Breast epithelium (tissue), 4 donors: ENCODE measurements around the gene MTERF2. TPM values are rescaled to one million over a fixed set of nuclear protein-coding genes. Genes with fewer than 3 reads are reported as not detected.

Source experiments
- DNase-seq, 2 donors: peaks; one replicate each; pipeline ENCODE4 v3.0.0-alpha.2; 2019; ENCODE audit warnings: low spot score in 2 of 2
- H3K27ac ChIP-seq, 2 donors: fragments of 200-600 bp; sonication (generic) in 1 of 2; one replicate each; pipeline ENCODE4 v1.5.1; 2016 to 2019; ENCODE audit warnings: mild to moderate bottlenecking in 1 of 2
- H3K27me3 ChIP-seq, 2 donors: fragments of 200-600 bp; sonication (generic) in 1 of 2; one replicate each; pipeline versions ENCODE4 v1.5.1 to v1.6.0; 2017 to 2019; ENCODE audit warnings: control low read depth in 1 of 2, mild to moderate bottlenecking in 1 of 2
- H3K36me3 ChIP-seq: fragments of 200-600 bp; one replicate; pipeline ENCODE4 v1.5.1; 2019
- H3K4me1 ChIP-seq, 2 donors: fragments of 200-600 bp; sonication (generic); one replicate each; pipeline ENCODE4 v1.5.1; 2016 to 2019; ENCODE audit warnings: control low read depth in 1 of 2
- H3K4me3 ChIP-seq, 3 donors: fragments of 200-600 bp; sonication (generic); 1 replicate in 2 of 3; 2 replicates in 1 of 3; pipeline ENCODE4 v1.5.1; 2016 to 2019; ENCODE audit warnings: mild to moderate bottlenecking in 3 of 3, moderate library complexity in 2 of 3
- H3K9me3 ChIP-seq, 2 donors: fragments of 200-600 bp; sonication (generic) in 1 of 2; one replicate each; pipeline ENCODE4 v1.5.1; 2016 to 2019; ENCODE audit warnings: control low read depth in 1 of 2
- CTCF ChIP-seq, 3 donors: fragments of 450-650 bp; IDR thresholded peaks; one replicate each; pipeline ENCODE4 v1.5.1; 2016 to 2017; ENCODE audit warnings: antibody characterized with exemption in 3 of 3, mild to moderate bottlenecking in 3 of 3, moderate library complexity in 3 of 3
- POLR2A ChIP-seq: fragments of 450-650 bp; IDR thresholded peaks from one replicate; pipeline ENCODE4 v1.6.1; 2016; ENCODE audit warnings: antibody characterized with exemption, mild to moderate bottlenecking, moderate library complexity
- POLR2AphosphoS5 ChIP-seq, 3 donors: sonication (generic); formaldehyde crosslinking; IDR thresholded peaks; one replicate each; pipeline ENCODE4 v1.6.1; 2017; ENCODE audit warnings: antibody characterized with exemption in 3 of 3
- intact Hi-C: fragments of 100-400 bp; cut with DNase I; formaldehyde crosslinking; loops from one replicate; pipeline ENCODE4 v1.15.1; 2023; ENCODE audit warnings: low total_unique reads
- total RNA-seq, 3 donors: library from RNA; depleted of rRNA; stranded (reverse); fragments of >200 nt; gene quantifications; one replicate each; pipeline ENCODE4 v1.1.0, GENCODE V29; 2016

The MTERF2 gene
- total RNA-seq, 3 donors from 2014 or later, result 13.6 to 32.8 (median 18.0) TPM

DNA sequence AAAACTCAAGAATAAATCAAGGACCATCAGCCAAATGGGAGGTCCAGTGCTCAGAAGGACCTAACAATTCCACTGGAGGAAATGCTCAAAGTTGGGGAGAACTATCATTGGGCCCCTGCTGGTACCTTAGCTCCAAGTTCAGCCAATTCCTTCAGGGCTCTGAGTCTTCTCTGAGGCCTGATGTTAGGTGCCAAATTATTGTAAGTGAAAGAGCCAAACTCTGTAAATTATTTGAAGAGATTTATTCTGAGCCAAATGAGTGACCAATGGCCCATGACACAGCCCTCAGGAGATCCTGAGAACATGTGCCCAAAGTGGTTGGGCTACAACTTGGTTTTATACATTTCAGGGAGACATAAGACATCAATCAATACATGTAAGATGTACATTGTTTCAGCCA is 39.5 kb downstream of the MTERF2 start:
- Histone ChIP-seq H3K9me3 (no peaks in the 10 kb centered on the region), H3K27ac (no peak overlapping the region), H3K4me3 (no peak overlapping the region), H3K4me1 (no peaks in the 10 kb centered on the region), H3K36me3 (no peaks in the 10 kb centered on the region), H3K27me3 (no peaks in the 10 kb centered on the region)
- intact Hi-C loops, result no loop called here
- no peak for TF ChIP-seq POLR2A
- TF ChIP-seq POLR2AphosphoS5 (IDR thresholded peaks at IDR 0.05), result no peak
- no peak for TF ChIP-seq CTCF (IDR thresholded peaks at IDR 0.05)
- DNase-seq, result no peak

DNA sequence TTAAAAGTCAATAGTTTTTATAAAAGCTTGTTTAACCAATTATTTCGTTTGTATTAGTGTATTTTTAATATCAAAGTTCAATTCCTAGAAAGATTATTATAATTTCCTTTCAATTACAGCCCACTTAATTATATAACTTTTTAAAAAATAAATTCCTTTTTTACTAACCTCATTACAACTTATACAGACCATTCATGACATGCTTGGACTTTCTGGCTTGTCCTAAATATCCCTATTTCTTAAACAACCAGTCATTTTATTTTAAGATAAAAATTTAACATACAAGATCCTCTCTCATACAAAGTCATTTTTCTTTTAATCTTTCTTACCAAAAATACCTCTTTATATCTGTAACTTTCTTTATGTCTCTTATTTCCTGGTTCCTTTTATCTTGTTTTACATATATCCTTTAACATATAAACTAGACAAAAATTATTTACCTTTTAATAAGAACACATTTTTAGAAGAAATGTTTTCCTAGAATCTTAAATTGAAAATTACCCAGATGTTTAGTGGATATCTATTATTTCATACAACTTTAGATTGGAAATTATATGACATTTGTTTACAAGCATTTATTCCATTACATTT is 41.6 kb downstream of the MTERF2 start:
- DNase-seq, result no peak
- Histone ChIP-seq H3K9me3 (no peaks in the 10 kb centered on the region), H3K27me3 (no peaks in the 10 kb centered on the region), H3K36me3 (no peaks in the 10 kb centered on the region), H3K4me1 (no peaks in the 10 kb centered on the region), H3K27ac (no peak overlapping the region), H3K4me3 (no peak overlapping the region)
- TF ChIP-seq CTCF (IDR thresholded peaks at IDR 0.05) (no peak), POLR2AphosphoS5 (IDR thresholded peaks at IDR 0.05) (no peak), POLR2A (no peak)
- intact Hi-C loops, result no loop called here

GRCh38 chr12:106942775-106943174 is 44.2 kb downstream of the MTERF2 start:
- no peaks in the 10 kb centered on the region for H3K27me3 ChIP-seq
- no peaks in the 10 kb centered on the region for H3K9me3 ChIP-seq
- intact Hi-C loops, result no loop called here
- DNase-seq, result no peak
- no peaks in the 10 kb centered on the region for H3K4me1 ChIP-seq
- H3K27ac ChIP-seq, result no peak overlapping the region
- TF ChIP-seq POLR2A (no peak), CTCF (IDR thresholded peaks at IDR 0.05) (no peak), POLR2AphosphoS5 (IDR thresholded peaks at IDR 0.05) (no peak)
- H3K36me3 ChIP-seq, result no peaks in the 10 kb centered on the region
- no peak overlapping the region for H3K4me3 ChIP-seq

GRCh38 chr12:106941481-106942156 is 45.3 kb downstream of the MTERF2 start:
- Histone ChIP-seq H3K9me3 (no peaks in the 10 kb centered on the region), H3K4me1 (no peaks in the 10 kb centered on the region), H3K27ac (no peak overlapping the region), H3K4me3 (no peak overlapping the region), H3K36me3 (no peaks in the 10 kb centered on the region), H3K27me3 (no peaks in the 10 kb centered on the region)
- intact Hi-C loops, result no loop called here
- DNase-seq, result no peak
- no peak for TF ChIP-seq POLR2A
- no peak for TF ChIP-seq POLR2AphosphoS5 (IDR thresholded peaks at IDR 0.05)
- TF ChIP-seq CTCF (IDR thresholded peaks at IDR 0.05), result no peak

DNA sequence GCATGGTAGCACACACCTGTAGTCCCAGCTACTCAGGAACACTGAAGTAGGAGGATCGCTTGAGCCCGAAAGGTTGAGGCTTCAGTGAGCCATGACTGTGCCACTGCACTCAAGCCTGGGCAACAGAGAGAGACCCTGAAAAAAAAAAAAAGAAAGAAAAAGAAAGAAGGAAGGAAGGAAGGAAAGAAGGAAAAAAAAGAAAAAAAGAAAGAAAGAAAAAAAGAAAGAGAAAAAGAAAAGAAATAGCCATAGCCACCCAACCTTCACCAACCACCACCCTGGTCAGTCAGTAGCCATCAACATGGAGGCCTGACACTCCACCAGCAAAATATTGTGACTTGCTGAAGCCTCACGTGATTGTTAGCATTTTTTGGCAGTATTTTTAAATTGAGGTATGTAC is 52.7 kb downstream of the MTERF2 start:
- H3K4me1 ChIP-seq, result no peaks in the 10 kb centered on the region
- no peaks in the 10 kb centered on the region for H3K27me3 ChIP-seq
- no peak overlapping the region for H3K4me3 ChIP-seq
- no peak for DNase-seq
- H3K9me3 ChIP-seq, result no peaks in the 10 kb centered on the region
- no peak overlapping the region for H3K27ac ChIP-seq
- intact Hi-C loops, result no loop called here
- H3K36me3 ChIP-seq, result no peaks in the 10 kb centered on the region
- TF ChIP-seq CTCF (IDR thresholded peaks at IDR 0.05) (no peak), POLR2A (no peak), POLR2AphosphoS5 (IDR thresholded peaks at IDR 0.05) (no peak)
